H1 (cell line): ENCODE data around the gene SMTN. TPM values are rescaled to one million over a fixed set of nuclear protein-coding genes. Genes with fewer than 3 reads are reported as not detected.
A peak's percentile ranks its signal among the peaks of the same experiment; 100 is the strongest.

Experiments used
- CTCF ChIA-PET: fragments of 300-600 bp; sonication (Branson Sonifier 250); formaldehyde crosslinking; loops from one replicate; lab custom pipeline; 2021; ENCODE audit not compliant: partially characterized antibody; lab: Charles Lee
- POLR2A ChIA-PET: fragments of 300-600 bp; sonication (Branson Sonifier 250); formaldehyde crosslinking; loops from one replicate; lab custom pipeline; 2021; ENCODE audit warnings: inconsistent platforms; ENCODE audit not compliant: partially characterized antibody; lab: Charles Lee
- DNase-seq, 2 experiments: peaks; one replicate each; pipeline versions ENCODE4 v3.0.0 to v3.0.0-alpha.2; 2010 to 2022; ENCODE audit warnings: low spot score in 2 of 2, low read depth in 1 of 2, mixed read lengths in 1 of 2
- FAIRE-seq: peaks from 2 replicates; lab custom pipeline; 2011; peaks lifted over from hg19 to GRCh38; lab: Jason Lieb, UNC
- H2AFZ ChIP-seq: 2 replicates; pipeline ENCODE4 v1.8.1; 2012; ENCODE audit warnings: low read length, inconsistent platforms
- H2AK5ac ChIP-seq: 2 replicates; pipeline ENCODE4 v1.6.1; 2013; ENCODE audit warnings: low read depth, low read length
- H2BK120ac ChIP-seq: replicated peaks from 2 replicates; pipeline ENCODE3; 2013; ENCODE audit warnings: low read depth, low read length, inconsistent platforms
- H2BK12ac ChIP-seq: 2 replicates; pipeline ENCODE4 v1.6.1; 2013; ENCODE audit warnings: low read depth, low read length
- H2BK15ac ChIP-seq: 2 replicates; pipeline ENCODE4 v1.6.1; 2013; ENCODE audit warnings: low read length
- H2BK20ac ChIP-seq: 2 replicates; pipeline ENCODE4 v1.6.1; 2013; ENCODE audit warnings: low read length
- H2BK5ac ChIP-seq: 2 replicates; pipeline ENCODE4 v1.6.1; 2013; ENCODE audit warnings: low read depth, low read length
- H3K14ac ChIP-seq: 2 replicates; pipeline ENCODE4 v1.6.1; 2013; ENCODE audit warnings: inconsistent platforms; ENCODE audit not compliant: insufficient read length
- H3K18ac ChIP-seq: 2 replicates; pipeline ENCODE4 v1.6.1; 2013; ENCODE audit warnings: low read length; ENCODE audit errors: extremely low read depth
- H3K23ac ChIP-seq: 2 replicates; pipeline ENCODE4 v1.6.1; 2013; ENCODE audit warnings: inconsistent platforms; ENCODE audit not compliant: insufficient read length
- H3K23me2 ChIP-seq: 2 replicates; pipeline ENCODE4 v1.6.1; 2013; ENCODE audit warnings: low read depth, low read length
- H3K27ac ChIP-seq: 2 replicates; pipeline ENCODE4 v1.6.1; 2011; ENCODE audit warnings: low read depth, low read length, inconsistent platforms
- H3K27me3 ChIP-seq, 4 experiments: replicated peaks in 1 of 4; 1 replicate in 1 of 4; 2 replicates in 3 of 4; pipeline versions ENCODE4 v1.6.1 to v1.8.1; 2011 to 2013; ENCODE audit warnings: low read length in 3 of 4, mild to moderate bottlenecking in 3 of 4, inconsistent platforms in 2 of 4, mixed read lengths in 2 of 4, moderate library complexity in 1 of 4; ENCODE audit not compliant: control insufficient read depth in 3 of 4, insufficient read depth in 3 of 4; ENCODE audit errors: extremely low read depth in 1 of 4
- H3K36me3 ChIP-seq, 4 experiments: 2 replicates each; pipeline versions ENCODE4 v1.6.1 to v1.8.1; 2011 to 2013; ENCODE audit warnings: mild to moderate bottlenecking in 4 of 4, low read length in 3 of 4, moderate library complexity in 2 of 4, control low read depth in 1 of 4, inconsistent platforms in 1 of 4; ENCODE audit not compliant: insufficient read depth in 4 of 4, control insufficient read depth in 2 of 4
- H3K4ac ChIP-seq: replicated peaks from 2 replicates; pipeline ENCODE3; 2013; ENCODE audit warnings: low read length, low read depth, mixed read lengths, inconsistent platforms; ENCODE audit not compliant: insufficient read length
- H3K4me1 ChIP-seq, 4 experiments: replicated peaks in 1 of 4; 1 replicate in 1 of 4; 2 replicates in 3 of 4; pipeline versions ENCODE4 v1.6.1 to v1.8.1; 2011 to 2013; ENCODE audit warnings: low read length in 3 of 4, inconsistent platforms in 2 of 4, mixed read lengths in 1 of 4; ENCODE audit not compliant: insufficient read depth in 4 of 4, control insufficient read depth in 3 of 4
- H3K4me2 ChIP-seq, 2 experiments: 2 replicates each; pipeline versions ENCODE4 v1.6.1 to v1.8.1; 2011 to 2013; ENCODE audit warnings: low read depth in 2 of 2, low read length in 2 of 2, control low read depth in 1 of 2, inconsistent platforms in 1 of 2, mild to moderate bottlenecking in 1 of 2; ENCODE audit not compliant: insufficient read depth in 1 of 2
- H3K4me3 ChIP-seq, 4 experiments: fragments of 200-600, 300-600 bp in 1 of 4; sonication (generic), shearing (Covaris generic), sonication (Bioruptor Twin) in 1 of 4; 2 replicates each; pipeline versions ENCODE4 v1.5.1 to v1.8.1; 2011 to 2016; ENCODE audit warnings: low read length in 4 of 4, low read depth in 3 of 4, control low read depth in 2 of 4, inconsistent platforms in 2 of 4, mild to moderate bottlenecking in 2 of 4, mixed read lengths in 1 of 4, moderate library complexity in 1 of 4; ENCODE audit not compliant: insufficient read depth in 2 of 4; ENCODE audit errors: extremely low read depth in 1 of 4
- H3K56ac ChIP-seq: replicated peaks from 2 replicates; pipeline ENCODE3; 2013; ENCODE audit warnings: low read depth, mild to moderate bottlenecking, mixed read lengths, low read length, inconsistent platforms; ENCODE audit not compliant: insufficient read length
- H3K79me1 ChIP-seq: 2 replicates; pipeline ENCODE4 v1.6.1; 2013; ENCODE audit warnings: low read depth, low read length, control low read depth
- H3K79me2 ChIP-seq, 2 experiments: 2 replicates each; pipeline versions ENCODE4 v1.6.1 to v1.8.1; 2012 to 2013; ENCODE audit warnings: low read length in 2 of 2, mild to moderate bottlenecking in 2 of 2, inconsistent platforms in 1 of 2; ENCODE audit not compliant: insufficient read depth in 2 of 2, control insufficient read depth in 1 of 2
- H3K9ac ChIP-seq, 4 experiments: replicated peaks in 1 of 4; 1 replicate in 1 of 4; 2 replicates in 3 of 4; pipeline versions ENCODE4 v1.6.1 to v1.8.1; 2011 to 2013; ENCODE audit warnings: low read depth in 3 of 4, low read length in 3 of 4, control low read depth in 2 of 4, mild to moderate bottlenecking in 2 of 4, moderate library complexity in 2 of 4, inconsistent platforms in 1 of 4; ENCODE audit errors: extremely low read depth in 1 of 4
- H3K9me3 ChIP-seq, 2 experiments: 2 replicates each; pipeline versions ENCODE4 v1.6.1 to v1.8.1; 2012 to 2013; ENCODE audit warnings: mild to moderate bottlenecking in 2 of 2, moderate library complexity in 2 of 2, control low read depth in 1 of 2, inconsistent platforms in 1 of 2, low read depth in 1 of 2, low read length in 1 of 2, mixed read lengths in 1 of 2; ENCODE audit not compliant: insufficient read depth in 2 of 2
- H4K20me1 ChIP-seq, 2 experiments: replicated peaks in 1 of 2; 2 replicates each; pipeline versions ENCODE3 to v1.8.1; 2011 to 2013; ENCODE audit warnings: inconsistent platforms in 2 of 2, low read length in 2 of 2, mild to moderate bottlenecking in 1 of 2; ENCODE audit not compliant: insufficient read depth in 2 of 2, control insufficient read depth in 1 of 2
- H4K5ac ChIP-seq: 2 replicates; pipeline ENCODE4 v1.6.1; 2013; ENCODE audit warnings: low read length, low read depth, mixed read lengths, inconsistent platforms; ENCODE audit not compliant: insufficient read length
- H4K8ac ChIP-seq: 2 replicates; pipeline ENCODE4 v1.8.0; 2013; ENCODE audit warnings: mild to moderate bottlenecking, moderate library complexity, low read length, inconsistent platforms; ENCODE audit not compliant: insufficient read depth; ENCODE audit errors: extremely low read depth
- H4K91ac ChIP-seq: replicated peaks from 2 replicates; pipeline ENCODE3; 2013; ENCODE audit warnings: low read length, mixed read lengths, inconsistent platforms; ENCODE audit not compliant: insufficient read length
- ASH2L ChIP-seq: fragments of 200-600, 300-600 bp; sonication (generic); IDR thresholded peaks from one replicate; pipeline ENCODE4 v1.7.1; 2017; ENCODE audit warnings: low read length
- CHD1 ChIP-seq: IDR thresholded peaks from 2 replicates; pipeline ENCODE4 v1.6.1; 2012; ENCODE audit warnings: low read depth, low read length, improper control_type of control experiment
- CHD2 ChIP-seq: IDR thresholded peaks from 2 replicates; pipeline ENCODE4 v1.6.1; 2012; ENCODE audit warnings: low read length, improper control_type of control experiment
- CTBP2 ChIP-seq: IDR thresholded peaks from 2 replicates; pipeline ENCODE4 v1.7.0; 2011; ENCODE audit warnings: borderline replicate concordance, mild to moderate bottlenecking, moderate library complexity, mixed read lengths, low read length; ENCODE audit not compliant: insufficient read depth, insufficient read length
- EP300 ChIP-seq, 2 experiments: IDR thresholded peaks; 1 replicate in 1 of 2; 2 replicates in 1 of 2; pipeline ENCODE4 v1.6.1; 2011 to 2012; ENCODE audit warnings: low read depth in 2 of 2, low read length in 2 of 2, mild to moderate bottlenecking in 2 of 2, borderline replicate concordance in 1 of 2, inconsistent platforms in 1 of 2, moderate library complexity in 1 of 2
- JUND ChIP-seq: IDR thresholded peaks from 2 replicates; pipeline ENCODE4 v1.6.1; 2011; ENCODE audit warnings: mild to moderate bottlenecking, improper control_type of control experiment, low read length
- PHF8 ChIP-seq: fragments of 200-600 bp; sonication (generic); conservative IDR thresholded peaks from 2 replicates; pipeline ENCODE4 v1.7.1; 2012; ENCODE audit warnings: low read depth, mild to moderate bottlenecking, inconsistent platforms, low read length, moderate library complexity
- POLR2AphosphoS5 ChIP-seq: IDR thresholded peaks from 2 replicates; pipeline ENCODE4 v1.6.1; 2011; ENCODE audit warnings: low read depth, low read length
- POU5F1 ChIP-seq: IDR thresholded peaks from 2 replicates; pipeline ENCODE4 v1.6.1; 2011; ENCODE audit warnings: low read depth, mild to moderate bottlenecking, low read length, moderate library complexity
- SIN3A ChIP-seq, 2 experiments: IDR thresholded peaks in 1 of 2; conservative IDR thresholded peaks in 1 of 2; 2 replicates each; pipeline ENCODE4 v1.6.1; 2011 to 2012; ENCODE audit warnings: low read length in 2 of 2, improper control_type of control experiment in 1 of 2, low read depth in 1 of 2, mild to moderate bottlenecking in 1 of 2
- SIX5 ChIP-seq: IDR thresholded peaks from 2 replicates; pipeline ENCODE4 v1.6.1; 2011; ENCODE audit warnings: mild to moderate bottlenecking, low read depth, low read length
- TEAD4 ChIP-seq: IDR thresholded peaks from 2 replicates; pipeline ENCODE4 v1.6.1; 2012; ENCODE audit warnings: low read depth, low read length, inconsistent platforms, mixed read lengths
- WGBS, 2 experiments: shearing (Covaris generic) in 1 of 2; methylation state at CpG; one replicate each; pipeline versions ENCODE4 v1.1.6 to v1.1.7; 2013 to 2015; ENCODE audit warnings: low lambda C conversion rate in 2 of 2, mixed read lengths in 2 of 2, inconsistent platforms in 1 of 2, low coverage in 1 of 2, missing lambda C conversion rate in 1 of 2; ENCODE audit not compliant: insufficient replicate concordance in 2 of 2, insufficient coverage in 1 of 2, insufficient read length in 1 of 2; ENCODE audit errors: extremely low coverage in 1 of 2, missing lambda C conversion rate in 1 of 2; 5-methylcytosine and 5-hydroxymethylcytosine counted together
- polyA plus RNA-seq, 7 experiments: library from polyadenylated mRNA; depleted of rRNA in 3 of 7; stranded (reverse) in 5 of 7; unstranded in 2 of 7; fragments of >200 nt in 5 of 7; fragments of 200-250 nt in 2 of 7; gene quantifications; 1 replicate in 5 of 7; 2 replicates in 1 of 7; 4 replicates in 1 of 7; pipeline versions ENCODE4 v1.2.1 to v1.2.3, GENCODE V29; 2011 to 2013; ENCODE audit warnings: missing spikeins in 2 of 7, mixed read lengths in 2 of 7
- total RNA-seq: library from RNA; stranded (reverse); fragmentation: NEBNext Ultra II Directional; extraction: Animal tissue kit (Norgen Biotek cat#: 25700); gene quantifications from 2 replicates; pipeline ENCODE4 v1.2.1, GENCODE V29; 2021
- TF ChIP-seq, protein P1 (sequence below): IDR thresholded peaks from 2 replicates; pipeline ENCODE4 v1.6.1; 2012; ENCODE audit warnings: inconsistent platforms

The SMTN gene
- total and polyA plus RNA-seq, 2 of the 8 experiments (the other 6 are each of a cell fraction or from before 2014, with no cell fraction given), result 12.3 to 20.8 TPM

DNA sequence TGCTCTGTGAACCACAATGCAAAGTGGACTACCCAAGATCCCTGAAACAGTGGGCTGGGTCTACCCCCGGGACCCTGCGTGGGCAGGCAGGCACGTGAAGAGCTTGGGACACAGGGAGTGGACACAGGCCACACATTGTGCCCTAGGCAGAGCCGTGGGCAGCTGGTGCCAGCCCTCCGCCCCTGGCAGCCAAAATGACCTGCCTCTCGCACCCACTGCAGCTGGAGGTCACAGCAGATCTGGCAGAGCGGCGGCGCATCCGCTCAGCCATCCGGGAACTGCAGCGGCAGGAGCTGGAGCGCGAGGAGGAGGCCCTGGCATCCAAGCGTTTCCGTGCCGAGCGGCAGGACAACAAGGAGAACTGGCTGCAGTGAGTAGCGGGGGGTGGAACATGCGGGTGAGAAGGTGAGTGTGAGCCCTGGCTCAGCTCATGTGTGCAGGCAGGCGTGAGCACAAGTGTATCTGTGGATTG lies 6.7 kb downstream of the SMTN start:
- Histone ChIP-seq H3K27me3 (no peaks in the 10 kb centered on the region), H3K56ac (no peak overlapping the region), H3K4me3 (no peak overlapping the region), H3K23me2 (peaks cover 8% of the 10 kb centered on the region), H3K4me2 (no peak overlapping the region), H2BK120ac (no peak overlapping the region), H4K91ac (no peak overlapping the region), H3K27ac (no peak overlapping the region), H3K4me1 (peaks cover 0 to 23% (median 13%) of the 10 kb centered on the region in 4 experiments; a peak in 6 of 7 replicates), H2AFZ (no peak overlapping the region), H2BK5ac (no peak overlapping the region; the same call in 1 of the 2 replicates), H3K79me2 (peaks cover 0 to 9% of the 10 kb centered on the region in 2 experiments; a peak in 1 of 4 replicates), H2AK5ac (no peak overlapping the region), H3K9me3 (no peaks in the 10 kb centered on the region), H3K36me3 (no peaks in the 10 kb centered on the region), H3K9ac (no peak overlapping the region), H4K5ac (no peak overlapping the region), H2BK12ac (0 out of 2 replicates have a peak overlapping the region, but pooled peaks have one; percentile 17), H2BK20ac (no peak overlapping the region), H4K8ac (no peak overlapping the region), H3K18ac (no peak overlapping the region), H3K23ac (no peak overlapping the region), H3K79me1 (no peaks in the 10 kb centered on the region; the same call in 1 of the 2 replicates), H3K14ac (no peak overlapping the region), H3K4ac (no peak overlapping the region), H2BK15ac (no peak overlapping the region), H4K20me1 (peaks cover 0 to 2% of the 10 kb centered on the region in 2 experiments)
- DNase-seq, result no peak
- ChIA-PET CTCF (interaction anchor here (0.9 to 13.3 kb wide), 8 partner anchors 10 to 323 kb away, joined by 3 to 207 read pairs (median 6); partner anchors contain the start of gene PLA2G3), POLR2A (interaction anchor here (0.7 to 12.2 kb wide), 5 partner anchors 8 to 118 kb away, joined by 3 to 220 read pairs (median 5); partner anchors contain the start of genes MORC2, SELENOM and TUG1)
- WGBS, 2 experiments, result 91% methylated on average over 21 of the region's 21 CpGs; no CpG with 5 or more reads in 1 of the 2 experiments
- no peak for FAIRE-seq
- no peak for TF ChIP-seq CHD1
- TF ChIP-seq PHF8, result no peak
- no peak for TF ChIP-seq SIX5
- TF ChIP-seq ASH2L, result no peak
- TF ChIP-seq SIN3A (conservative IDR thresholded peaks at IDR 0.05 in 1 of 2, IDR thresholded peaks at IDR 0.05 in 1 of 2; ENCODE audit: low read depth in 1 of 2, low read length in 2 of 2), result no peak
- no peak for TF ChIP-seq CTBP2
- TF ChIP-seq POLR2AphosphoS5, result no peak
- TF ChIP-seq JUND, result no peak
- TF ChIP-seq TEAD4, result no peak
- no peak for TF ChIP-seq CHD2
- TF ChIP-seq EP300 (IDR thresholded peaks at IDR 0.05; ENCODE audit: borderline replicate concordance in 1 of 2, low read depth in 2 of 2, low read length in 2 of 2), result no peak
- TF ChIP-seq, protein P1, sequence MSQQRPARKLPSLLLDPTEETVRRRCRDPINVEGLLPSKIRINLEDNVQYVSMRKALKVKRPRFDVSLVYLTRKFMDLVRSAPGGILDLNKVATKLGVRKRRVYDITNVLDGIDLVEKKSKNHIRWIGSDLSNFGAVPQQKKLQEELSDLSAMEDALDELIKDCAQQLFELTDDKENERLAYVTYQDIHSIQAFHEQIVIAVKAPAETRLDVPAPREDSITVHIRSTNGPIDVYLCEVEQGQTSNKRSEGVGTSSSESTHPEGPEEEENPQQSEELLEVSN, result no peak
- TF ChIP-seq POU5F1, result no peak
